Esophagus squamous epithelium (tissue), 5 donors: ENCODE results near the gene PPP2R5C. TPM values are rescaled to one million over a fixed set of nuclear protein-coding genes. Genes with fewer than 3 reads are reported as not detected.

ENCODE experiments used
- DNase-seq: peaks from one replicate; lab custom pipeline; 2025; lab: John Stamatoyannopoulos, UW
- H3K27ac ChIP-seq, 4 donors: fragments of 200-600 bp; sonication (generic); one replicate each; pipeline ENCODE4 v1.5.1; 2016 to 2019; ENCODE audit warnings: mild to moderate bottlenecking in 1 of 4
- H3K27me3 ChIP-seq, 4 donors: fragments of 200-600 bp; sonication (generic); 1 replicate in 3 of 4; 2 replicates in 1 of 4; pipeline versions ENCODE4 v1.5.1 to v1.6.0; 2017 to 2021; ENCODE audit warnings: antibody characterized with exemption in 1 of 4
- H3K36me3 ChIP-seq, 3 donors: fragments of 200-600 bp; sonication (generic); one replicate each; pipeline ENCODE4 v1.5.1; 2016 to 2019
- H3K4me1 ChIP-seq, 3 donors: fragments of 200-600 bp; sonication (generic); one replicate each; pipeline ENCODE4 v1.5.1; 2017 to 2019
- H3K4me3 ChIP-seq, 4 donors: fragments of 200-600 bp; sonication (generic); 1 replicate in 3 of 4; 2 replicates in 1 of 4; pipeline ENCODE4 v1.5.1; 2016 to 2019; ENCODE audit warnings: mild to moderate bottlenecking in 2 of 4, moderate library complexity in 1 of 4
- H3K9me3 ChIP-seq, 3 donors: fragments of 200-600 bp; sonication (generic); one replicate each; pipeline ENCODE4 v1.5.1; 2016 to 2019
- POLR2A ChIP-seq, 4 donors: fragments of 450-650 bp; IDR thresholded peaks; one replicate each; pipeline ENCODE4 v1.6.1; 2017; ENCODE audit warnings: antibody characterized with exemption in 4 of 4, mild to moderate bottlenecking in 4 of 4, moderate library complexity in 3 of 4
- WGBS, 2 donors: methylation state at CpG; one replicate each; pipeline ENCODE4 v1.1.5; 2018; 5-methylcytosine and 5-hydroxymethylcytosine counted together
- intact Hi-C: fragments of 100-400 bp; cut with DNase I; formaldehyde crosslinking; loops from one replicate; pipeline ENCODE4 v1.15.0; 2022
- total RNA-seq, 4 donors: library from RNA; depleted of rRNA; stranded (reverse); fragments of >200 nt; gene quantifications; one replicate each; pipeline ENCODE4 v1.1.0, GENCODE V29; 2016
- TF ChIP-seq, protein P1 (sequence below), 6 experiments: fragments of 450-650 bp in 4 of 6; fragments of 200-600 bp in 2 of 6; sonication (generic) in 2 of 6; IDR thresholded peaks; one replicate each; pipeline ENCODE4 v1.5.1; 2016 to 2019; ENCODE audit warnings: antibody characterized with exemption in 6 of 6, mild to moderate bottlenecking in 4 of 6, moderate library complexity in 4 of 6
- donor health status: DM: yes; HTN: yes; CAD: no.

PPP2R5C gene
- total RNA-seq, 4 donors from 2014 or later = 66.3 to 92.3 (median 83.4) TPM

DNA sequence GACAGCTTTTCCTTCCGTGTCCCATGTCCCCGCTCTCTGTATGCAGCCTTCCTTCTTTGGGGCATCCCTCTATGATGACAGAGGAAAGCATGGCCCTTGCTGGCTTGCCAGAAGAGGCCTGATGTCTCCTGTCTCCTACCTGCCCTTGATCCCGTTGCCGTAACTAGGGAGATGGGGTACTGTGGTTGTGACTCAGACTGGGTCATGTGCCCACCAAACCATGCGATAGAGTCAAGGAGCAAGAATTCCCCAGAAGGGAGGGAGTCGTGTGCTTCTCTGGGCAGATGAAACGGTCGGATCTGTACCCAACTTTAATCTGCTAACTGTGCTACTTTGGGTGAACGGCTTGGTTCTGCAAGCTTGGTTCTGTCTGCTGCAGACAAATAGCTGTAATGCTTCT is 103.8 kb downstream of the PPP2R5C start:
- Histone ChIP-seq H3K4me1 (no peaks in the 10 kb centered on the region), H3K9me3 (no peaks in the 10 kb centered on the region), H3K36me3 (peaks cover 3 to 45% (median 5%) of the 10 kb centered on the region in 3 donors), H3K4me3 (no peak overlapping the region), H3K27me3 (no peaks in the 10 kb centered on the region), H3K27ac (no peak overlapping the region)
- TF ChIP-seq, protein P1, sequence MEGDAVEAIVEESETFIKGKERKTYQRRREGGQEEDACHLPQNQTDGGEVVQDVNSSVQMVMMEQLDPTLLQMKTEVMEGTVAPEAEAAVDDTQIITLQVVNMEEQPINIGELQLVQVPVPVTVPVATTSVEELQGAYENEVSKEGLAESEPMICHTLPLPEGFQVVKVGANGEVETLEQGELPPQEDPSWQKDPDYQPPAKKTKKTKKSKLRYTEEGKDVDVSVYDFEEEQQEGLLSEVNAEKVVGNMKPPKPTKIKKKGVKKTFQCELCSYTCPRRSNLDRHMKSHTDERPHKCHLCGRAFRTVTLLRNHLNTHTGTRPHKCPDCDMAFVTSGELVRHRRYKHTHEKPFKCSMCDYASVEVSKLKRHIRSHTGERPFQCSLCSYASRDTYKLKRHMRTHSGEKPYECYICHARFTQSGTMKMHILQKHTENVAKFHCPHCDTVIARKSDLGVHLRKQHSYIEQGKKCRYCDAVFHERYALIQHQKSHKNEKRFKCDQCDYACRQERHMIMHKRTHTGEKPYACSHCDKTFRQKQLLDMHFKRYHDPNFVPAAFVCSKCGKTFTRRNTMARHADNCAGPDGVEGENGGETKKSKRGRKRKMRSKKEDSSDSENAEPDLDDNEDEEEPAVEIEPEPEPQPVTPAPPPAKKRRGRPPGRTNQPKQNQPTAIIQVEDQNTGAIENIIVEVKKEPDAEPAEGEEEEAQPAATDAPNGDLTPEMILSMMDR (IDR thresholded peaks at IDR 0.05) = no peak
- no peak for TF ChIP-seq POLR2A (IDR thresholded peaks at IDR 0.05)
- no peak for DNase-seq
- intact Hi-C loops = no loop called here
- 87% methylated on average over 5 to 7 of the region's 9 CpGs for WGBS, 2 donors

DNA sequence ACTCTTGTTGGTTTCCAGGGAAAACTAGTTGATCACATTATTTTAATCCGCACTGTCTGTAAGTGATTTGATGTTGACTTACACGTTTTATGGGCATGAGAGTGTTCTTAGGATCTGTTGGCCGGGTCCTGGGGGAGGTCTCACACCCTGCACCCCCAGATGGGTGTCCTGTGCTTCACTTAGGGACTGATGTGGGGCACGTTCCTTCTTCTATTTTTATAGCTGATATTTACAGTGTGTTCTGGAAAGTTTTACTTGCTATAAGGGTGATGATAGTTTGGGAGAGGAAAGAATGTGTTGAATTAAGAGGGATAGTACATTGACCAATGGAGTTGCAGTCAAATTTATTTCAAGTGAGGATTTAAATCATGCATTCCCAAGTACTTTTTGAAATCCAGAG is 106.3 kb downstream of the PPP2R5C start:
- TF ChIP-seq, protein P1 (IDR thresholded peaks at IDR 0.05) = no peak
- no peak for TF ChIP-seq POLR2A (IDR thresholded peaks at IDR 0.05)
- Histone ChIP-seq H3K36me3 (peaks cover 3 to 25% (median 5%) of the 10 kb centered on the region in 3 donors), H3K27me3 (no peaks in the 10 kb centered on the region), H3K27ac (no peak overlapping the region), H3K4me1 (no peaks in the 10 kb centered on the region), H3K4me3 (no peak overlapping the region), H3K9me3 (no peaks in the 10 kb centered on the region)
- no peak for DNase-seq
- 75 to 86% methylated on average over 4 of the region's 4 CpGs for WGBS, 2 donors
- intact Hi-C loops = no loop called here

DNA sequence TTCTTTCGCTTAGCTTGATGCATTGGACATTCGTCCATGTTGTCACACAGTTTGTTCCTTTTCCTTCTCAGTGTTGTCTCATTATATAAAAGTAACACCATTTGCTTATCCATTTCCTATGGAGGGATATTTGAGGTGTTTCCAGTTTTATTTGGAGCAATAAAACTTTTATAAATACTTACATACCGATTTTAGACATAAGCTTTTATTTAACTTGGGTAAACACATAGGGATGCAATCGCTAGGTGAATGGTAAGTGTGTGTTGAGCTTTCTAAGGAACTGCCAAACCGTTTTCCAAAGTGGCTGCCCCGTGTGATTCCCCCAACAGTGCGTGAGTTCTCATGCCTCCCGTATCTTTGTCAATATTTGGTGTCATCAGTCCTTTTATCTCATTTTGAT is 107.7 kb downstream of the PPP2R5C start:
- TF ChIP-seq POLR2A (IDR thresholded peaks at IDR 0.05) = no peak
- TF ChIP-seq, protein P1 (IDR thresholded peaks at IDR 0.05) = no peak
- Histone ChIP-seq H3K27me3 (no peaks in the 10 kb centered on the region), H3K9me3 (no peaks in the 10 kb centered on the region), H3K4me3 (no peak overlapping the region), H3K36me3 (peaks cover 2 to 16% (median 5%) of the 10 kb centered on the region in 3 donors), H3K4me1 (peaks cover 0 to 9% (median 0%) of the 10 kb centered on the region in 3 donors), H3K27ac (no peak overlapping the region)
- intact Hi-C loops = no loop called here
- 88 to 98% methylated on average over 8 of the region's 8 CpGs for WGBS, 2 donors
- DNase-seq = no peak

DNA sequence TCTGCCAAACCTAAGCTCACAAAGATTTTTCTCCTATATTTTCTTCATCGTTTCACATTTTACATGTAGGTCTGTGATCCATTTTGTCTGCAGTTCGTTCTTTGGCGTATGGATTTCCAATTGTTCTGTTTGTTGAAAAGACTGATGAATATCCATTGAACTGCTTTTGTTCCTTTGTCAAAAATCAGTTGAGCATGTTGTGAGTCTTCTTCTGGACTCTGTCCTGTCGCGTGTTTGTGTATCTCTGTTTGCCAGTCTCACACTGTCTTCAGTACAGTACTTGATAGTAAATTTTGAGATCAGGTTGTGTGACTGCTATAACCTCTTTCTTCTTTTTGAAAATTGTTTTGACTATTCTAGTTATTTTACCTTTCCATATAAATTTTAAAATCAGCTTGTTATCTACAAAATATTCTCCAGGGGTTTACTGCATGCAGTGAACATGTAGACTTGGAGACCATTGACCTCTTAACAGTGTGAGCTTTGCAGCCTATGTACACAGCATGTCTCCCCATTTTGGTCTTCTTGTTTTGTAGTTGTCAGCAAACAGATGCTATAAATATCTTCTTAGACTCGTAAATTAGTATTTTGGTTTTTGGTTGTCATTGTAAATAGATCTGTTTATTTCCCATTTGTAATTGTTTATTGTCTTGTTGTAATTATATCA is 108.9 kb downstream of the PPP2R5C start:
- H3K36me3 ChIP-seq = peaks cover 0 to 4% (median 0%) of the 10 kb centered on the region in 3 donors
- WGBS, 2 donors = 84 to 90% methylated on average over 6 of the region's 6 CpGs
- TF ChIP-seq, protein P1 (IDR thresholded peaks at IDR 0.05) = no peak
- no peak for TF ChIP-seq POLR2A (IDR thresholded peaks at IDR 0.05)
- intact Hi-C loops = no loop called here
- no peaks in the 10 kb centered on the region for H3K27me3 ChIP-seq
- peaks cover 0 to 14% (median 0%) of the 10 kb centered on the region in 3 donors for H3K4me1 ChIP-seq
- no peak for DNase-seq
- no peak overlapping the region for H3K27ac ChIP-seq
- H3K4me3 ChIP-seq = no peak overlapping the region
- H3K9me3 ChIP-seq = no peaks in the 10 kb centered on the region

DNA sequence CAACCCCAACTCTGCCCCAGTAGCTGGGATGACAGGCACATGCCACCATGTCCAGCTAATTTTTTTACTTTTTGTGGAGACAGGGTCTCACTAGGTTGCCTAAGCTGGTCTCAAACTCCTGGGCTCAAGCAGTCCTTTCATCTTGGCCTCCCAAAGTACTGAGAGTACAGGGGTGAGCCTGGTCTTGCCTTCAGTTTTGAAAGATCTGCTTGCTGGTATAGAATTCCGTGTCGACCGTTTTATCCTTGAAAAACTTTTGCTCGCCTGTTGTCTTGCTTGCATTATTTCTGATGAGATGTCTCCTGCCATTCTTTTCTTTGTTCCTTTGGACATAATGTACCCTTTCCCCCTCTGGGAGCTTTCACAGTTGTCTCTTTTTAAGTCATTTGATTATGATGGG is 110.8 kb downstream of the PPP2R5C start:
- 90 to 93% methylated on average over 4 of the region's 4 CpGs for WGBS, 2 donors
- Histone ChIP-seq H3K27me3 (no peaks in the 10 kb centered on the region), H3K4me1 (peaks cover 3 to 33% (median 5%) of the 10 kb centered on the region in 3 donors), H3K27ac (no peak overlapping the region), H3K9me3 (no peaks in the 10 kb centered on the region), H3K4me3 (no peak overlapping the region), H3K36me3 (peaks cover 0 to under 1% (median 0%) of the 10 kb centered on the region in 3 donors)
- intact Hi-C loops = no loop called here
- no peak for DNase-seq
- TF ChIP-seq, protein P1 (IDR thresholded peaks at IDR 0.05) = no peak
- TF ChIP-seq POLR2A (IDR thresholded peaks at IDR 0.05) = no peak
